Lung (tissue), 16 donors: Measurements from ENCODE around the gene GCC2. TPM values are rescaled to one million over a fixed set of nuclear protein-coding genes. Genes with fewer than 3 reads are reported as not detected.

Experiments used
- ATAC-seq: fragments of 200-7000 bp; cut with Tn5 transposase; one replicate; pipeline ENCODE4 v1.9.1; 2020; ENCODE audit warnings: moderate number of reproducible peaks; ENCODE audit not compliant: insufficient read depth, low FRiP score
- DNase-seq, 3 donors: peaks; one replicate each; pipeline ENCODE4 v3.0.0-alpha.2; 2013 to 2017
- H3K27ac ChIP-seq, 2 donors: one replicate each; pipeline ENCODE4 v1.5.1; 2013; ENCODE audit warnings: mild to moderate bottlenecking in 2 of 2, moderate library complexity in 2 of 2, control low read depth in 1 of 2, inconsistent platforms in 1 of 2, low read depth in 1 of 2, low read length in 1 of 2
- H3K27me3 ChIP-seq, 3 donors: one replicate each; pipeline ENCODE4 v1.5.1; 2013; ENCODE audit warnings: low read length in 2 of 3; ENCODE audit not compliant: control insufficient read depth in 3 of 3, insufficient read depth in 3 of 3
- H3K36me3 ChIP-seq, 4 donors: one replicate each; pipeline ENCODE4 v1.5.1; 2013; ENCODE audit warnings: low read length in 4 of 4, mild to moderate bottlenecking in 1 of 4, moderate library complexity in 1 of 4; ENCODE audit not compliant: control insufficient read depth in 4 of 4, insufficient read depth in 4 of 4
- H3K4me1 ChIP-seq, 5 donors: one replicate each; pipeline ENCODE4 v1.5.1; 2013; ENCODE audit warnings: low read length in 5 of 5, mild to moderate bottlenecking in 2 of 5, moderate library complexity in 1 of 5; ENCODE audit not compliant: control insufficient read depth in 5 of 5, insufficient read depth in 5 of 5
- H3K4me3 ChIP-seq: one replicate; pipeline ENCODE4 v1.5.1; 2013; ENCODE audit warnings: mild to moderate bottlenecking, control low read depth, moderate library complexity
- H3K9ac ChIP-seq, 2 donors: one replicate each; pipeline ENCODE4 v1.5.1; 2013; ENCODE audit warnings: low read length in 2 of 2, control low read depth in 1 of 2; ENCODE audit not compliant: insufficient read depth in 1 of 2
- H3K9me3 ChIP-seq, 4 donors: one replicate each; pipeline ENCODE4 v1.5.1; 2013; ENCODE audit warnings: low read length in 3 of 4, mild to moderate bottlenecking in 1 of 4, moderate library complexity in 1 of 4; ENCODE audit not compliant: control insufficient read depth in 4 of 4, insufficient read depth in 3 of 4
- WGBS, 2 donors: extraction: QIAGEN DNeasy Blood & Tissue Kit; methylation state at CpG; one replicate each; pipeline ENCODE4 v1.1.7; 2013; 5-methylcytosine and 5-hydroxymethylcytosine counted together
- long read RNA-seq, 5 donors: transcript quantifications; one replicate each; lab custom pipeline, GENCODE V29; 2026
- polyA plus RNA-seq, 2 donors: library from polyadenylated mRNA; stranded (reverse); fragments of 200-250 nt; gene quantifications; one replicate each; pipeline ENCODE4 v1.2.1, GENCODE V29; 2013
- total RNA-seq, 2 donors: library from RNA; depleted of rRNA in 1 of 2; stranded (reverse); fragments of >200 nt in 1 of 2; gene quantifications; one replicate each; pipeline ENCODE4 v1.2.1, GENCODE V29; 2014 to 2021
- TF ChIP-seq, protein P1 (sequence below): IDR thresholded peaks from 2 replicates; pipeline ENCODE4 v1.5.1; 2012; ENCODE audit warnings: mild to moderate bottlenecking; ENCODE audit errors: control extremely low read depth, extremely low read depth
- donor health status: control.
- donor health status: control.
- donor health status: Bipolar disorder and iron deficiency.
- donor health status: healthy.
- donor health status: DM: yes; HTN: yes; CAD: no.

The GCC2 gene, protein sequence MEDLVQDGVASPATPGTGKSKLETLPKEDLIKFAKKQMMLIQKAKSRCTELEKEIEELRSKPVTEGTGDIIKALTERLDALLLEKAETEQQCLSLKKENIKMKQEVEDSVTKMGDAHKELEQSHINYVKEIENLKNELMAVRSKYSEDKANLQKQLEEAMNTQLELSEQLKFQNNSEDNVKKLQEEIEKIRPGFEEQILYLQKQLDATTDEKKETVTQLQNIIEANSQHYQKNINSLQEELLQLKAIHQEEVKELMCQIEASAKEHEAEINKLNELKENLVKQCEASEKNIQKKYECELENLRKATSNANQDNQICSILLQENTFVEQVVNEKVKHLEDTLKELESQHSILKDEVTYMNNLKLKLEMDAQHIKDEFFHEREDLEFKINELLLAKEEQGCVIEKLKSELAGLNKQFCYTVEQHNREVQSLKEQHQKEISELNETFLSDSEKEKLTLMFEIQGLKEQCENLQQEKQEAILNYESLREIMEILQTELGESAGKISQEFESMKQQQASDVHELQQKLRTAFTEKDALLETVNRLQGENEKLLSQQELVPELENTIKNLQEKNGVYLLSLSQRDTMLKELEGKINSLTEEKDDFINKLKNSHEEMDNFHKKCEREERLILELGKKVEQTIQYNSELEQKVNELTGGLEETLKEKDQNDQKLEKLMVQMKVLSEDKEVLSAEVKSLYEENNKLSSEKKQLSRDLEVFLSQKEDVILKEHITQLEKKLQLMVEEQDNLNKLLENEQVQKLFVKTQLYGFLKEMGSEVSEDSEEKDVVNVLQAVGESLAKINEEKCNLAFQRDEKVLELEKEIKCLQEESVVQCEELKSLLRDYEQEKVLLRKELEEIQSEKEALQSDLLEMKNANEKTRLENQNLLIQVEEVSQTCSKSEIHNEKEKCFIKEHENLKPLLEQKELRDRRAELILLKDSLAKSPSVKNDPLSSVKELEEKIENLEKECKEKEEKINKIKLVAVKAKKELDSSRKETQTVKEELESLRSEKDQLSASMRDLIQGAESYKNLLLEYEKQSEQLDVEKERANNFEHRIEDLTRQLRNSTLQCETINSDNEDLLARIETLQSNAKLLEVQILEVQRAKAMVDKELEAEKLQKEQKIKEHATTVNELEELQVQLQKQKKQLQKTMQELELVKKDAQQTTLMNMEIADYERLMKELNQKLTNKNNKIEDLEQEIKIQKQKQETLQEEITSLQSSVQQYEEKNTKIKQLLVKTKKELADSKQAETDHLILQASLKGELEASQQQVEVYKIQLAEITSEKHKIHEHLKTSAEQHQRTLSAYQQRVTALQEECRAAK (N-terminal part only)
- total RNA-seq (100 to 1,000 TPM in 1 of 2 donors, 10 to 100 TPM in 1; 33.9 to 111 TPM), polyA plus RNA-seq (10 to 100 TPM; 10.4 to 12.2 TPM)
- long read RNA-seq, donor 1, partial matches to known transcripts = 8 of 13 reads
- long read RNA-seq, donor 1, other reads (novel, unspliced or antisense) = 0 of 13 reads
- long read RNA-seq, donor 2, partial matches to known transcripts = 0 of 1 reads
- long read RNA-seq, donor 2, other reads (novel, unspliced or antisense) = 0 of 1 reads
- long read RNA-seq, donor 3, partial matches to known transcripts = 7 of 9 reads
- long read RNA-seq, donor 3, other reads (novel, unspliced or antisense) = 0 of 9 reads
- long read RNA-seq, donor 4, partial matches to known transcripts = 0 of 1 reads
- long read RNA-seq, donor 4, other reads (novel, unspliced or antisense) = 0 of 1 reads
- long read RNA-seq, donor 5, partial matches to known transcripts = 13 of 19 reads
- long read RNA-seq, donor 5, other reads (novel, unspliced or antisense) = 0 of 19 reads

DNA sequence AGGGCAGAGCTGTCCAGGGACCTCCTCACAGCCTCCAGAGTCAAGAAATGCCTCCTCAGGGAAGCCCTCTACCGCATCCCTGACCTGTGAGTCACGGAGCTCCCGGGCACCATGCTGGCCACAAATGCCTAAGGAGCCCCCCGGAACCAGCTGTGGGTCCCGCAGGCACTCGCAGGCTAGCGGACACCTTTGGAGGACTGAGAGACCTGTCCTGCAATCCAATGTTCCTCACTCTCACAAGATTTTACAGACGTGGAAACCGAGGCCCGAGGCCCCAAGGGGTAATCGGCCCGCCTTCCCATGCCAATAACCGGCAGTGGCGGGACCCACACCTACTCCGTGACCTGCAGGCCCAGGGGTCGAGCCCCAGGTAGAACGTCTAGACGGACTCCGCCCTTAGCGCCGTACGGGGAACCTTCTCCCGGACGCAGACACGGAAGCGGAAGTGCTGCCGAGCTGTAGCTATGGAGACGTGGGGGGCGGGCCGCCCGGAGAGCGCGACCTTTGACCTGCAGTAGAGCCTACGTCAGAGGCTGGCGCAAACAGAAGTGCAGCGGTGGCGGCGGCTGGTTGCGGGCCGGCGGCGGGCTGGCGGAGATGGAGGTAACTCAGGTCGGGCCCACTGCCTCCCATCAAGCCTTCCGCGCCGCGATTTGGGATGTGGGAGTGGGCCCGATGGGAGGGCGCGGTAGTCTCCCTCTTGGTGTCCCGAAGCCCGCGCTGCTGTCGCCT is at the start of gene GCC2:
Gene GCC2, plus strand, starts transcription at position 529 of the 732 bp plus-strand sequence. Its CDS starts 69 bp downstream, at position 598.
- TF ChIP-seq, protein P1, sequence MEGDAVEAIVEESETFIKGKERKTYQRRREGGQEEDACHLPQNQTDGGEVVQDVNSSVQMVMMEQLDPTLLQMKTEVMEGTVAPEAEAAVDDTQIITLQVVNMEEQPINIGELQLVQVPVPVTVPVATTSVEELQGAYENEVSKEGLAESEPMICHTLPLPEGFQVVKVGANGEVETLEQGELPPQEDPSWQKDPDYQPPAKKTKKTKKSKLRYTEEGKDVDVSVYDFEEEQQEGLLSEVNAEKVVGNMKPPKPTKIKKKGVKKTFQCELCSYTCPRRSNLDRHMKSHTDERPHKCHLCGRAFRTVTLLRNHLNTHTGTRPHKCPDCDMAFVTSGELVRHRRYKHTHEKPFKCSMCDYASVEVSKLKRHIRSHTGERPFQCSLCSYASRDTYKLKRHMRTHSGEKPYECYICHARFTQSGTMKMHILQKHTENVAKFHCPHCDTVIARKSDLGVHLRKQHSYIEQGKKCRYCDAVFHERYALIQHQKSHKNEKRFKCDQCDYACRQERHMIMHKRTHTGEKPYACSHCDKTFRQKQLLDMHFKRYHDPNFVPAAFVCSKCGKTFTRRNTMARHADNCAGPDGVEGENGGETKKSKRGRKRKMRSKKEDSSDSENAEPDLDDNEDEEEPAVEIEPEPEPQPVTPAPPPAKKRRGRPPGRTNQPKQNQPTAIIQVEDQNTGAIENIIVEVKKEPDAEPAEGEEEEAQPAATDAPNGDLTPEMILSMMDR = no peak
- Histone ChIP-seq H3K9ac (peak within 1 kb of the TSS; percentile 94 to 99), H3K36me3 (peaks cover 5 to 9% (median 7%) of the 10 kb centered on the region in 4 donors), H3K27ac (peak within 1 kb of the TSS; percentile 77 to 93), H3K4me1 (peaks cover 0 to 13% (median 7%) of the 10 kb centered on the region in 5 donors), H3K4me3 (peak within 1 kb of the TSS; percentile 82), H3K27me3 (no peaks in the 10 kb centered on the region), H3K9me3 (no peaks in the 10 kb centered on the region)
- 1% methylated on average over 55 of the region's 55 CpGs for WGBS, 2 donors
- ATAC-seq = peak; percentile 98
- peak; percentile 95 to 97 (median 96) for DNase-seq

DNA sequence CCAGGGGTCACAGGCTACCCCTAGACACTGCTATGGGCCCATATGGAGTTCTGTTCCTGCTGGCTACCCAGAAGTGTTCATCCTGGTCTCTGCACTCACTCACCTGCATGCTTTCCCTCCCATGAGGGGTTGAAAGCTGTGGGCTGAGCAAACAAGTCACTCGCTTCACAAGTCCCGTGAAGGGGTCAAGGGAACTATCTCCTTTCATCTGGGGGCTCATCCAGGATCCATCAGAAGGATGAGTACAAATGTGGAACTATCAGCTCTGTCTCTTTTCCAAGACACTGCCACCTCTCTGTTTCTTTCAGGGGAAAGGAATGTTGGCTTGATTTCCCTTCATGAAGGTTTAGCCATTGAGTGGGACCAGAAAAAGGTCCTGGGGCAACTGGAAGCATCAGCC is 49.5 kb upstream of the GCC2 start:
- peaks cover 0 to 23% (median 9%) of the 10 kb centered on the region in 4 donors for H3K9me3 ChIP-seq
- TF ChIP-seq, protein P1 = no peak
- WGBS, 2 donors = 92 to 99% methylated on average over 2 of the region's 2 CpGs

More for the DNA sequence above, 49.5 kb upstream of the GCC2 start:
- Histone ChIP-seq H3K27ac (no peak overlapping the region), H3K4me3 (no peak overlapping the region), H3K9ac (no peak overlapping the region), H3K36me3 (no peaks in the 10 kb centered on the region), H3K27me3 (no peaks in the 10 kb centered on the region), H3K4me1 (peaks cover 0 to 7% (median 0%) of the 10 kb centered on the region in 5 donors)
- DNase-seq (no peak), ATAC-seq (no peak)
